Right forelimb (tissue), 1 donor: ENCODE data around the gene XPC.

Source experiments
- DNase-seq: peaks from one replicate; pipeline ENCODE4 v3.0.0-alpha.2; 2018

The XPC gene

DNA sequence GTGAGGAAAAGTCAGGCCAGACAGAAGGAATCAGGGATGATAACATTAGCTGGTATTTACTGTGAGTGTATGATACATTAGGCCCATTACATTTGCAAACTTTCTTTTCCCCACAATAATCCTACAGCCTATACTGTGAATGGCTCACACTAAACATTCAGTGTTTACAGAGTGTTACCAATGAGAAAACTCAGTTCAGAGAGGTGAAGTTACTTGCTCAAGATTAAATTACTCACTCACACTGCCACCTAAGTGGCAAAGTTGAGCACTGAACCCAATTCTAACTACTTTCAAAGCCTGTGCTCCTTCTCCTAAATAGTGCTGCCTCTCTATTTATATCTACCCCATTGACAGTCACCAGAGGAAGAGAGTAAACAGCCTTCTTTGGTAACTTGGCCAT, 8.5 kb downstream of the XPC start:
- DNase-seq, result no peak

DNA sequence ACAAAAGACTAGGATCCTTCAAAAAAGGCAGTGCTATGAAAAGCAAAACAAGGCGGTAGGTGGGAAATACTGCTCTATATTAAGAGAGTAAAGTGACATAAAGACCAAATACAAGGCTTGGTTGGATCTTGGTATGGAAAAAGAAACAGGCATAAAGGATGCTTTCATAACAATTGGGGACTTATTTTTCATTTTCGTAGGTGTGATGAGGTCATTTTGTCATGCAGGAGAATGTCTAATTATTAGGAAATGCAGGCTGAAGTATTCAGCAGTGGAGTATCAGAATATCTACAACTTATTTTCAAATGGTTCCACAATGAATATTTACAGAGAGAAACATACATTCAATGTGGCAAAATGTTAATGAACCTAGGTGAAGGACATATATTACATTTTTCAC, 9.0 kb downstream of the XPC start:
- no peak for DNase-seq

DNA sequence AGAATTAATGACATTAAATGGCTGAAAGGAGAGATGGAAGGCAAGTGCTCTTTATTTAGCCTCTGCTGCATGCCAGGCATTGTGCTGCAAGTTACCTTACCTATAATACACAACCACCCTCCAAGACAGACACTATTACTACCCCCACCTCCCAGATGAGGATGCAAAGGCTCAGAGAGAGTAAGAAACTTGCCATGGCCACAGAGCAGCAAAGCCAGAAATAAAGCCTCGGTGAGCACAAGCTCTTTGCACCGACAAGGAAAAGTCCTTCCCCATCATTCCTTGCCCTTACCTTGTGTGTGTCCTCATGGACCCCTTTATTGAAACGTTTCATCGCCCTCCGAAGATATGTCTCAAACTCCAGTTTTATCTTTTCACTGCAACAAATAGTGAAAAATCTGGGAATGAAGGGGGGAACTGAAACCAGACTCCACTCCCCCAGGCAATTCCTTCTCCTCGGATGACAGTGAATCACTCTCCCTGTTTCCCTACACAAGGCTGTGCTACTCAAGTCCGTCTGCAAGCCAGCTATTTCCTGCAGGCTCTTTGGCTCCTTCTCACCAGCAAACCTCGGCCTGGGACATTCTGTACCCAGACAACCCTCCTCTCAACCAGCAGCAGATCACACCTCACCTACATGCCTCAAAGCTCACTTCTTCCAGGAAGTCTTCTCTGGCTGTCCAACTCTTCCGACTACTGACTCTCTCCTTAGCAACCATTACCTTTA, 11.4 kb downstream of the XPC start:
- no peak for DNase-seq

DNA sequence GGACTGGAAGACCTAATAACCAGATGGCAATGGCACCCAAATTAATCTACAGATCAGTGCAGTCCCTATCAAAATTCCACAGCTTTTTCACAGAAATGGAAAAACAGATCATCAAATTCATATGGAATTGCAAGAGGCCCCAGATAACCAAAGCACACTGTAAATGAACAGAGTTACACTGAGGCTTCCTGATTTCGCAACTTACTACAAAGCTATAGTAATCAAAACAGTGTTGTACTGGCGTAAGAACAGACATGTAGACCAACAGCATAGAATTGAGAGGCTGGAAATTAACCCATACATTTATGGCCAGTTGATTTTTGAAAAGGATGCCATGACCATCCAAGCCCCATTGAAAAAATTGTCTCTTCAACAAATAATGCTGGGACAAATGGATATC, 16.2 kb downstream of the XPC start:
- DNase-seq, result no peak

DNA sequence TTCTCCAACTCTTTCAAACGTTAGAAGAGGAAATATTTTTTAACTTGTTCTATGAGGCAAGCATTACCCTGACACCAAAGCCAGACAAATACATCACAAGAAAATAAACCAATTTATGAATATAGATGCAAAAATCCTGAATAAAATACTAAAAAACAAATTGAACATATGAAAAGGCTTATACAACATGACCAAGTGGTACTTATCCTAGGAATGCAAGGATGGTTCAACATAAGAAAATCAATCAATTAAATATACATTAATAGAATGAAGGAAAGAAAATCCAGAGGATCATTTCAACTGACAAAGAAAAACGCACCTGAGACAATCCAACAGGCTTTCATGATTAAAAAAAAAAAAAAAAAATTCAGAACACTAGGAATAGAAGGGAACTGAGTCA, 17.1 kb downstream of the XPC start:
- no peak for DNase-seq

DNA sequence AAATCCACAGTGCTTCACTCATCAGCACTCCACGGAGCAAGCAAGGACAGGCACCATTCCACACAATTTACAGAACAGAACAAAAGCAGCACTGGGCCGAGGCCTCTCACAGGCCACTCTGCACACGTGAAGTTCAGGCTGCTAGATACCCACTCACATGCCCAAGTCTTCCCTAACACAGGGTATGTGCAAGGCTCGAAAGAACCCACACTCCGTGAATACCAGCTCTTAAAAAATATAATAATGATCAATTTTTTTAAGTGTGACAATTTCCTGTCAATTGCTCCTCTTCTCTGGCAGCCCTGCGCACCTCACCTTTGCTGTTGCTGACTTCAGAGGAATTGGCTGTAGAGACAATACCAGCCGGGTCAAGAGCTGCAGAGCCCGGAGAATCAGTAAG, 19.0 kb downstream of the XPC start:
- DNase-seq, result no peak

DNA sequence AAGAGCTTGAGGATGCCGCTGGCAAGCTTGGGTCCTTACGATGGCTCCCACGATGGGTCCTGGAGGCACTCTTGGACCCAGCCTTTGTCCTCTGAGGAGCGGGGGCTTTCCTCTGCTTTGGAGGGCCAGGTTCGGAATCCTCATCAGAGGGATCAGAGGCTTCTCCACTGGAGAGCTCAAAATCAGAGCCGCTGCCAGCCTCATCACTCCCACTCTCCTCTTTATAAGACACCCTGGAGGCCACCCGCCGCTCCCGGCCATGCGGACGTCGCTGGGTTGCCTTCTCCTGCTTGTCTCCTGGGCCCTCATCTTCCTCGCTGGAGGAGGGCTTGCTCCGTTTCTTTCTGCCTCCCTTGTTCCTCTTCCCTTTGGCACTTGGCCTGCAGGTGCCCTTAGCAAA, 20.0 kb downstream of the XPC start:
- no peak for DNase-seq

DNA sequence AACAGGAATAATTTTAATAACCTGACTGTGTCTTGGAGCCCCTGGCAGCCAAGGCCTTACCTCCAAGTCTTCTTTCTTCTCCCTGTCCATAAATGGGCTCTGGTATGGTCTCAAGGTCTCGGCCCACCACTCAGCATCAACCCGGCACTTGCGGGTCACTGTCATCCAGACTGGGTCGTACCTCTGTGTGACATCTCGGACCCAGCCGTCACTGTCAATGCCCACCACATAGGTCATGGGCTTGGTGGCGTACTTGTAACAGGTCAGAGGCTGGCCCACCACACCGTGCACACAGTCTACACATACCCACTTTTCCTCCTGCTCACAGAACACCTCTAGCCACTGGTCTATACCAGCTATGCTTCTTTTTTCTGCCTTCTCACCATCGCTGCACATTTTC, 20.4 kb downstream of the XPC start:
- DNase-seq, result no peak

DNA sequence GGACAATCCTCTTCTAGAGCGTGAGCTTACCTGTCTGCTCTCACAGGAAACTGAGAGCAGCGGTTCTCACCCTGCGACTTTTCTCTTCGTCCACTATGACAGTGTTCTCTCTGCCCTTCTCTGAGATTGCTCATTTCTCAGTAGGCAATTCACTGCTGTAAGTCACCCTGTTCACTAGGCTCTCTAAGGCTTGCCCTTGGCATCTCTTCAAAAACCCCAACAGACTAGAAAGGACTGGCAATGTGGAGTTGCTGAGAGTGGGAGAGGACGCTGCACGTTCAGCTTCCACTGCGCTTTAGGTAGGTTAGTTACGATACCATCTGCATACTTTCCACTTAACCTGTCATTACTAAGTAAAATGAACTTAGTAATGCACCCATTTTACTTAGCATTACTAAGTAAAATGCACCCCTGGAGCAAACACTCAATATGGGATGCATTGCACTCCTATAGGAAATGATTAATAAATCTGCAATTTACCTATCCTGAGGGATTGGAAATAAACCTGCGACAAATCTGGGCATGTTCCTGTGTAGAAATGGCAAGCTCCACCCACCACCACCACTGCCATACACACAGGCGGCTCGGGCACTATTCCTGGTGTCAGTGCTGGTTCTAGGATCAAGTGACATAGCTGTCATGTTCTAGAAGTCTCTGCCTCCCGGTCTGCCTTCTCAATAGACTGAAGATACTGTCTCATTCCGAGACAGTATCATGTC, 21.4 kb downstream of the XPC start:
- no peak for DNase-seq

DNA sequence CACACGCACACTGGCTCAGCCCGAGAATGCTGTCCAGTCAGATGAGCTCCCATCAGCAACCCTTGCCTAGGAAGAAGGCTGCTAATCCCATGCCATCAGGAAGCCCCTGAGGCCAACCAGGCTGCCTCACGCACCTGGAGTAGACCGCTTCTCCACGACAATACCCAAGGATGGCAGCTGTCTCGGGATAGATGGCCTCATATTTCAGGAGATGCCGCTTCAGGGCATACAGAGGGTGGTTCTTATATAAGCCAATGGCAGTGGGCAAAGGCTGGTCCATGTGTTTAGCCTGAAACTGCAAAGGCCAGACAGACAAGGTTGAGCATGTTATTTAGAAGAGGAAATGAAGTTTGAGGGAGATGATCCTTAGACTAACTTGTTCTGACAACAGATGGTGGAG, 22.2 kb downstream of the XPC start:
- DNase-seq, result no peak

DNA sequence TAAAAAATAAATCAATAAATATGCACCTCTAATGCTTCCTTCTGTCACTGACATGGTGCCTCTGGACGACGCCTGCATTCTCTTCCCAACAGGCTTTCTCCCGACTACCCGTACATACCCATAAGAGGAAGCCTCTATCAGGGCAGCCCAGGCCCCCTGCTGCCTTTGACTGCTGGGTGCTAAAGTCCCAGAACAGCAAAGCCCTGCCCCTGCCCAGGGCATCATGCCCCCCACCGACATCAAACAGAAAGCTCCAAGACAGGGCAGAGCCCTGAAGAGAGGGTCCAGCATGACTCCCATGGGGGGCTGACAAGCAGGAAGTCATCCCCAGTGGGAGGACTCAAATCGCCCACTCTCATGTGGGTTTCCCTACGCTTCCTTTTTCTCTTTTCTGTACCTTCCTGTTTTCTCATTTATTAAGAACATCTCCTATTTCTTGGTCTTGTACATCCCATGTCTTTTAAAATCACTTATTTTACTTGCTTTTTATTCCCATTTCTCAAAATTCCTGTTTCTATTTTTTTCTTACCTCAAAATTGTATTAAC, 23.4 kb downstream of the XPC start:
- DNase-seq, result no peak

DNA sequence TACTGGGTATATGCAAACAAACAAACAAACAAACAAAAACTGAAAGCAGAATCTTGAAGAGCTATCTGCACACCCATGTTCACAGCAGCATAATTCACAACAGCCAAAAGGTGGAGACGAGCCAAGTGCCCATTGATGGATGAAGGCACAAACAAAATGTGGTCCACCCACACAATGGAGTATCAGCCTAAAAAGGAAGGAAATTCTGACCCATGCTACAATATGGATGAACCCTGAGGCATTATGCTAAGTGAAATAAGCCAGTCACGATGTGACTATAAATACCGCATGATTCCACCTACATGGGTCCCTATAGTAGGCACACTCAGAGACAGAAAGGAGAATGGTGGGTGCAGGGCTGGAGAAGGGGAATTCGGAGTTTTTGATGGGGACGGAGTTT, 24.1 kb downstream of the XPC start:
- DNase-seq, result no peak

DNA sequence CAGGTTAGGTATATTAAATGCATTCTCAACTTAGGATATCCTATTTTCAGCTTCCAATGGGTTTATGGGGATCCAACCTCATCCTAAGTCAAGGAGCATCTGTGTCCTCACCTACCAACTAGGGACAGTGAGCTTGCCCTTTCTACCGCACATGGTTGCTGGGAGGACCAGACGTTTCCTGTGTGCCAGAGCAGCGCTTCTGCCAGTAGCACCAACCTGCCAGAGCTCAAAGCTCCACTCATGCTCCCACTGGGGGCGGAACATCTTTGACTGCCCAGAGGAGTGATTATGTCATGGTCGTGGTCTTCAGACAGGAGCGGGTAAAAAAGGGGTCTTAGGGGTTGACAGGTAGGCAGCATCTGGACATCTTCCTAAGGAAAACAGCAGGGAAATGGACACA, 24.7 kb downstream of the XPC start:
- DNase-seq, result no peak

DNA sequence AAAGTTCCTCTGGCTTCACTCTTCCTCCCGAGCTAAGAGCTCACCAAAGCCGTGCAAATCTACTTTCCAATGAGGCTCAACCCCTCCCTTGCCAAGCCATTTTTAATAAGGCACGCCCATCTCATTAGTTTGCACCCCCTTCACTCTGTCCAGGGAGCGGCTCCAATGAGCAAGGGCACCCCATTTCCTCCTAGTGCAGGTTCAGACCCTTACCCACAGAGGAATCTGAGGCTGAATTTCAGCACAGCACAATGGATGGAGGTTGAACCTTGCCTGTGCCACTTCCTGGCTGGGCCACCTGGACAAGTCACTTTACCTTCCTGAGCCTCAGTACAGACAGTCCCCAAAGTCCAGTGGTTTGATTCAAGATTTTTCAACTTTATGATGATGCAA, 25.4 kb downstream of the XPC start:
- no peak for DNase-seq

DNA sequence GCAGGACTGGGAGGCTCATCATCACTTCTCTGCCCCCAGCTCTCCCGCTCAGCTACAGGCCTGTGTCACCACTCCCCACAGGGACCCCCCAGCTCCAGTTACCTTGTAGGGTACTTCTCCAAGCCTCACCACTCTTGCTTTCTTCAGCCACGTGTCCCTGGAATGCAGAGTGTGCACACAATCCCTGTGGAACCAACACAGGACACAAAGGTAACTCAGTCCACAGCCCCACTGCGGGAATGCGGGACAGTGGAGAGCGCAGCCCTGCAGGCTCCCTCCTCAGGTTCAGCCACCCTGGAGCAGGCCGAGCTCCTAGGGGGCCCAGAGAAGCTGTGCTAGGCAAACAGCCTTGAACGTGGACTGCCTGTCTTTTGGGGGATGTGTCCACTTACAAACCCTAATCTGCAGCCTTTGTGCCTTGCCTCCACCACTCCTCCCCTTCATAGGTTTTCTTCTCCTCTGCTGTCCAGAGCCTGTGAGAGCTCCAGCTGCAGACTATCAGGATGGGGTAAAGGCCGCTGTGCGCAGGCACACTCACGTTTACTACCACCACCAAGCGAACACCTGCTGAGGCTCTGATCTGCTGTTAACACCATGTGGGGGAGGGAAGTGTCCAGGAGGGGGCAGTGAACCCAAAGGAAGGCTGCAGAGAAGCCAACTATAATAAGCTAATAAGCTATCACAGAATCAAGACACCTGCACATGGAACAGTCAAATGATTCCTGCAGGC, 26.0 kb downstream of the XPC start:
- no peak for DNase-seq

DNA sequence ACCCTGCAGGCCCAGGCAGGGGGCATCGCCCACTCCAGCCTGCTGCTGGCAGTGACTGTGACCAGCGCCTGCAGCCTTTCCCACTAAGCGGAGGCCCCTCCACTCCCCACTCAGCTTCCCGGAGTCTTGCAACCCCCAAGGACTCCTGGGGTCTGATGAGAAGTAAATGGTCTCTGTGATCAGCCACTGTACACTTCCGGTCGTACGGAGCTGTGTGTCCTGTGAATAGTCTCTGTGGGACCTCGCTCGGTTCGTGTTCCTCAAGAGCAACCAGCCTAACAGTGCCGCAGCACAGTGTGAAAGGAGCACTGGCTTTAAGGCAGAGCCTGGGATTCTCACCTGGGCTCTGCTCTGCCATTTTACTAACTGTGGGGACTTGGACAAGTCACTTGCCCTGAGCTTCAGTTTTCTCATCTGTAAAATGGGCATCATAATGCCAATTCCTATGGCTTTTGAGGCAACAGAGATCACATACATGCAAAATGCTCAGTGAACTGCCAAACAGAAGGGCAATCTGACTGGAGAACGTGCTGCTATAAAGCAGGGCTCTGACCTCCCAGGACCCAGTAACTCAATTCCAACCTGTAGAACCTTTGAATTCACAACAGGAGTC, 26.8 kb downstream of the XPC start:
- no peak for DNase-seq

DNA sequence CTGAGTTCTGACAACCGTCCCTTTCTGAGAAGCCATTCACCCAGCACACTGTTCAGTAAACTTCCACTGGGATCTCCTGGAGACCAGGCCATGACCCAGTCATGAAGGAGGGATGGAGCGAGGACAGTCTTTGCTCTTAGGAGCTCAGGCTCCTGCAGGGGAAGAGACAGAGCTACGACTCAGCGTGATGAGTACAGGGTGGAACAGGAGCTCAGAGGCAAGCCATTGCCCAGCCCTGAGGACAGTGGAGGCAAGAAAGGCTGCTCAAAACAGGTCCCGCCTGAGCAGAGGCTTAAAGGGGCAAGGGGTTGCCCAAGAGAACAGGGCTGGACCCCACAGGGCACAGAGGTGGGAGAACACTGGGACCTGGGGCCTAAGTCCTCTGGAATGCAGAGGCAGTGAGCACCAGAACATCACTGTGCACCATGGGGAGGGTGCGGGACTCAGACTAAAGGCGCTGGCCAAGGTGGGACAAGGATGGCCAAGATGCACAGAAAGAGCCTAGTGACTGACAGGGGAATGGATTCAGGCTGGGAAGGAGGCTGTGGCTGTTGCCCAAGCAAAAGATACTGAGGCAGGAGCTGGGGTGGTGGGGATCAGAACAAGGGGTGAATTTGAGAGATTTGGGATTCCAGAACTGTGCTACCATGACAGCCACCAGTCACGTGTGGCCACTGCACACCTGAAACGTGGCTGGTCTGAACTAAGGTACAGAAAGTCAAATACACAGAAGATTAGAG, 27.7 kb downstream of the XPC start:
- DNase-seq, result no peak

DNA sequence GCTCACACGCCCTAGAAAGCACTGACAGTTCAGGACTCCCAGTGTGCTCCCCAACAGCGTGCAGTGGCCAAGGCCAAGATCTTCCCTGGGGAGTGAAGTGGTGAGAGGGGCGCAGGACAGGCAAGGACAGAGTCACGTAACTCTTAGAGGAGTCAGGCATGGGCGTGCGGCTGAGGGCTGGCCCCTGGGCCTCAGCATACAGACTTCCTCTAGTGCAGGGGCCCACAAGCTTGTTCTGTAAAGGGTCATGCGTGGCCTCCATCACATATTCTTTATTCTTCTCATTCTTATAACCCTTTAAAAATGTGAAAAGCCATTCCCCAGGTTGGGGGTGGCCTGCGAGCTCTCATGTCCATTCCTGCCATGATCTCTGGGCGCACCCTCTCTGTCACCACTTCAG, 28.3 kb downstream of the XPC start:
- DNase-seq, result no peak

DNA sequence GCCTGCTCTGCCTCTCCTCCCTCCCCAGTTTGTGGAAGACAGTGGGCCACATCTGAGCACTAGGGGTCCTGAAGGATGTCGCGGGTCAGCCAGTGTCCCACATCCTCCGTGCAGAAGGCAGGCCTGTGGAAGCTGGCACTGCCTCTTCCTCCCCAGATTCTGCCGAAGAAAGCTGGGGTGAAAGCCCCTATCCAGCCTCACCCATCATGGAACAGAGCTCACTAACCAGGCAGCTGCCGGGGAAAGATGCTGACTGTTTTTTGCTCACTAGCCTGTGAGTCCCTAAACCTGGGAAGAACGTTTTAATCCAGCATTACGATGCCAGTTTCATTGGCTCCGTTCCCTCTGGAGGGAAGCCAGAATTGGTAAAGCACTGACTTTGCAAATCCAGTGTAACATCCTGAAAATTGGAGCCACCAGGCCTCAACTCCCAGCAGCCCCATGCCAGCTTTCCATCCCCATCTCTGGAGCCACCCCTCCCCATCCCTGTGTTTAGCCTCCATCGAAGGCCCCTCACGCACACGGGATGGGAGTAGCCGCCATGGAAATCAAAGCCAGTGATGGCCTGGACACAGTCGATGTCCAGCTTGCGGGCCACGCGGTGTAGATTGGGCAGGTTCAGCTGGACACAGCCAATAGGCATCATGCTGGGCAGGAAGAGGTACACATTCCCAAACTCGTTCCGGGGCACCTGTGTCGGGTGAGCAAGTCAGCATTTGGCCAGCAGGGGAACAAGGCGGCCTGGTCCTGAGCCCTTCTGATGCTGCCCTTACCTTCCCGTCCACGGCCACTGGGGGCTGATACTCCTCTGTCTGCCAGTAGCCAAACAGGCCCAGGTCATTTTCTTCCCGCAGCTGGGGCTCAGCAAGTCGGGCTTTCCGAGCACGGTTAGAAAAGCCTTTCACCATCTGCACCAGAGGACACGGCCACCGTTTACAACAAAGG, 30.1 kb downstream of the XPC start:
- DNase-seq, result no peak

DNA sequence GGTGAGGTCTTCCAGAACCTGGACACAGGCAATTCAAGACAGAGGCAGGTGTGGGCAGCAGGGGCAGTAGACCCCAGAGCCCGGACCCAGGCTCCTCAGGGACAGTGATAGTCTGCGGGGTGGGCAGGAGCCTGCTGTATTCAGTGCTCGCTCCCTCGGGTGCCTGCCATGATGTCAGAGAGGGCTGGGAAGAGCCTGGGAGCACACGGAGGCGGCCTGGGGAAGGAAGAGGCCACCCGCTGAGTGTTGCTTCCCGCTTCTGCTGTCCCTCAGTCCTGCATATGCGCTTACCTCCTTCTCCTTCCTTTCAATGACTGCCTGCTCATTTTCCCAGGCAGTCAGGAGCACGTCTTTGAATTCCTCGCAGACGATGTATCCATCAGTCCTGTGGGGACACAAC, 30.8 kb downstream of the XPC start:
- no peak for DNase-seq

DNA sequence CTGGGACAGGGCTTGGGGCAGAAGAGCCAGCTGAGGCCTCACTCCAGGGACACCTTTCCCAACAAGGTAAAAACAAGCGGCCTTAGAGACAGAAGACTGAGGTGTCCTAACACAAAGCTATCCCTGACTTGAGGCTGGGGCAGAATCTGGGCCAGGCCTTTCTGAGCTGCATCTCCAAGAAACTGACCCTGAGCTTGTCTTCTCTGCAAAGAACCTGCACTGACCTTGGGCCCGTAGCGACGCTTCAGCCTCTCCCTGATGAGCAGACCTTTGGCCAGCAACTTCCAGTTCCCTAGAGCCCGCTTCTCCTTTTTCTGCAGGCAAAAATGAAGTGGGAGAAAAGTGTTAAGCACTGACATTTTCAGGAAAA, 31.4 kb downstream of the XPC start:
- no peak for DNase-seq
